DMS 273 (cell line): ENCODE results near the gene OR8H3.
A peak's percentile ranks its signal among the peaks of the same experiment; 100 is the strongest.
"Not testable (repeated sequence)": the region's sequence is repeated elsewhere in the genome, so short reads cannot be mapped to it uniquely, and the experiment has no call there.

Experiments
- DNase-seq: peaks from one replicate; lab custom pipeline; 2025; ENCODE audit not compliant: unreplicated experiment; lab: John Stamatoyannopoulos, UW

OR8H3 gene

DNA sequence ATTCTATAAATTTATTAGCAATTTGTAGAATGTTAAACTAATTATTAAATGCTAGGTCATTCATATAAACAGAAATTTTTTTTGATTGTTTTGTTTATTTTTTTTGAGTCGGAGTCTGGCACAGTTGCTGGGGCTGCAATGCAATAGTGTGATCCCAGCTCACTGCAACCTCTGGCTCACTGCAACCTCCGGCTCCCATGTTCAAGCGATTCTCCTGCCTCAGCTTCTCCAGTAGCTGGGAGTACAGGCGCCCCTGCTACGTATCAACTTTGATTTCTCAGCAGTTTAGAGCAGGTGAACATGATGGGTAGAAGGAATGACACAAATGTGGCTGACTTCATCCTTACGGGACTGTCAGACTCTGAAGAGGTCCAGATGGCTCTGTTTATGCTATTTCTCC, at the start of gene OR8H3:
Gene OR8H3, plus strand, starts transcription at position 301 of the 400 bp plus-strand sequence. Its CDS starts 0 bp downstream, at position 301.
- DNase-seq = no peak

DNA sequence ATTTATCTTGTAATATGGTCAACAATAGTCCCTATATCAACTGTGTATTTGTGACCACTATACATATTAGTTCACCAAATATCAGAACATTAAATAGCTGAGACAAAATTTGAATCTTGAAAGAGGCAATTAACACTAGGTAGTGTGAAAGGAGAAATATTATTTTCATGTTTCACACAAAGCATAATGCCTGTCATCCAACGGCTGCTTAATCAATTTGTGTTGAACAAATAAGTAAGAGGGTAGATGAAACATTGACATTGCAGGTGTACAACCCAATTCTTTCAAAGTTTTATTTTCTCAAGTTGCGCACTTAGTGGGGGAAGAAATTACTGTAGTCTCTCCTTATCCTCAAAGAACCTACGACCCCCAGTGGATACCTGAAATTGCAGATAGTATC, 32.5 kb upstream of the OR8H3 start:
- DNase-seq = peak; percentile 0

DNA sequence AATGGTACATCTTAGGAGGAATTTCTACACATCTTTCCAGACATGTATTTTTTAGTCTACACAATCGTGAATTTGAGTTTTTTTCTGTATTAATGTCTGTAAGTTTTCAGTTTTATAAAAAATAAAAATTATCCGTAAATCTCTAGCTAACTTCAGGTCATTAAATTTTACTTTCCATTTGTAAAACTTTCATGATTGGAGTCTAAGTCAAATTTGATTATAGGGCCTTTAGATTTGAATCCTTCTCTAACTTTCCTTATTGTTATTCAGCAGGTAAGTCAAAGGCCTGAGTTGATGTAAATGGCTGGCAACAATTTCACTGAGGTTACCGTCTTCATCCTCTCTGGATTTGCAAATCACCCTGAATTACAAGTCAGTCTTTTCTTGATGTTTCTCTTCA, 29.2 kb upstream of the OR8H3 start, which contains the start of gene OR8I2:
Gene OR8I2, plus strand, starts transcription at position 301 of the 400 bp plus-strand sequence. Its CDS starts 0 bp downstream, at position 301.
- no peak for DNase-seq

DNA sequence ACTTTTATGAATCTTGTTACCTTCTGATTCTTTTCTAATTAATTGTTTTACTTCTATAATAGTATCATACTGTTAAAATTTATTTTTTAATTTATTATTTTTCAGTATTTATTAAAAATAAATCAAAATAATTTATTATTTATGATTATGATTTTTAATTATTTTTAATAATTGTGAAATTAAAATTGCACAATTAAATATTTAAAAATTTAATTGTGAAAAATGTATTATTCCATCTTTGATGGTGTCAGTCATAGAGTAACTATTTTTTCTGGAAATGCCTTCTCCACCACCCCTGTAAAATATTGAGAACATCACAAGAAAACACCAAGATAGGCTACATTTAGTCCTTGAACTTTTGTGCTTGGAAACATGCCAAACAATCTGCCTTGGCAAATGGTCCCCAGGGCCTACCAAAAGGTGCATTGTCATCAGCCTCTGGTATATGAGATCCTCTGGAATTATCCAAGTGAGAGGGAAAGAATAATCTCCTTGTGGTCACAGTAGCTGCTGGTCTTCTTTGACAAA, 18.9 kb upstream of the OR8H3 start, which contains the start of gene OR8H2:
Gene OR8H2, plus strand, starts transcription at position 478 of the 528 bp plus-strand sequence. CDS start 1,356 bp downstream, outside the sequence.
- DNase-seq = no peak

GRCh38 chr11:56140151-56140661, 18.0 kb downstream of the OR8H3 start, which contains the start of gene OR8J3:
Gene OR8J3, minus strand, starts transcription at chr11:56140201. Its CDS starts 2,483 bp downstream, at chr11:56137718.
- DNase-seq = no peak

DNA sequence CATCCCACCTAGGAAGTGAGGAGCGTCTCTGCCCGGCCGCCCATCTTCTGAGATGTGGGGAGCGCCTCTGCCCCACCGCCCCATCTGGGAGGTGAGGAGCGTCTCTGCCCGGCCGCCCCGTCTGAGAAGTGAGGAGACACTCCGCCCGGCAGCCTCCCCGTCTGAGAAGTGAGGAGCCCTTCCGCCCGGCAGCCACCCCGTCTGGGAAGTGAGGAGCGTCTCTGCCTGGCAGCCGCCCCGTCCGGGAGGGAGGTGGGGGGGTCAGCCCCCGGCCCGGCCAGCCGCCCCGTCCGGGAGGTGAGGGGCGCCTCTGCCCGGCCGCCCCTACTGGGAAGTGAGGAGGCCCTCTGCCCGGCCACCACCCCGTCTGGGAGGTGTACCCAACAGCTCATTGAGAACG, 21.5 kb downstream of the OR8H3 start:
- DNase-seq = not testable (repeated sequence)

DNA sequence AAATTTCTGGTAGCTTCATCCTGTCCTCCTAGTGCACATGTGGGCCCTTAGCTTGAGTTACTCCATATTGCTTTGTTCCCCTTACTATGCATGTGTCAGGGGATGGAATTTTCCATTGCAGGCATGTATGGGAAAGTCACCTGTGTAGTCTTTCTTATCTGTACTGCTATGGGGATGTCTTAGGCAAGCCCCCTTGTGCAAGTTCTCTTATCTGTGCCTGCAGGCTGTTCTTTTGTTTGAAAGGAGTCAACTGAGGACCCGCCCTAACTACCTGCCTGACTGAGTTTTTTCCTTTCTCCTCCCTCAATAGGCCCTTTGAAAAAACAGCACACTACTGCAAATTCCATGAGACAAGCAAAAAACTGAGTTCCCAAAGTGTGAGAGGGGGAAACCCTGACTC, 29.2 kb downstream of the OR8H3 start:
- no peak for DNase-seq

DNA sequence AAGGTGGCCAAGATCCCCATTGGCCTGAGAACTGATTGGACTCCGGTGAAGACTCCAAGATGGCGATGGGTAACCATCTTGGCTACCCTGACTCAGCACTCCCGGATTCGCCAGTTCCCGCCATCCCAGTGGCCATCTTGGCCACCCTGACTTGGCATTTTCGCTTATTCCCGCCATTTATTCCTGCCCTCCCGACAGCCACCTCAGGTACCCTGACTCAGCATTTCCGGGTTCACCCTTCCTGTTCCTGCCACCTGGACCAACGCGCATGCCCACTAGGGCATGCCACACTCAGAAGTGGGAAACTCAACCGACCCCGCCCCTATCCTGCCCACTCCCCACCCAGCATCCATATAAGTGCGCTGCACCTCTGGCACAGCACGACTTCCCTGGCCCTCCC, 30.2 kb downstream of the OR8H3 start:
- no peak for DNase-seq

GRCh38 chr11:56160217-56160616, 38.0 kb downstream of the OR8H3 start, which contains the start of gene OR8K5:
Gene OR8K5, minus strand, starts transcription at chr11:56160317. Its CDS starts 0 bp downstream, at chr11:56160317.
- no peak for DNase-seq

DNA sequence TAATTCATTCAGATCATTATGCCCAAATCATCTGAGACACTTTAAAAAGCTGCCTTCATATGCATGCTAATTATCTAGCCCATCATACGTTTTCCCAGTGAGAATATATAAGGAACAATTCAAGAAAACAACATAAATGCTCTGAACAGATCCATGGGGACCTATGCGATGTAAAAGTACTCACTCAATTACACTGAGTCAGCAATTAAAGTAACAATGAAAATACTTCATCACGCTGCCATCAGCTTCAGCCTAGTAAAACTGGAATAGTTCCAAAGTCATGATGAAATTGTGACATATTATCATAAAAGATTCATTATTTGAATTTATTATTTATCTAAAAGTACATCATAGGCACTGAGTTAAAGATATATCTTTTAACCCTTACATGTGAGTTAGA, 41.6 kb downstream of the OR8H3 start:
- DNase-seq = no peak

GRCh38 chr11:56172256-56172830, 50.2 kb downstream of the OR8H3 start:
- DNase-seq = no peak
